Subcutaneous abdominal adipose tissue (tissue), 5 donors: ENCODE data around the gene SLC47A1.

Source experiments
- H3K27ac ChIP-seq: one replicate; pipeline ENCODE4 v1.7.0; 2013; ENCODE audit warnings: low read depth, mild to moderate bottlenecking, inconsistent platforms, low read length, moderate library complexity
- H3K27me3 ChIP-seq, 5 donors: one replicate each; pipeline ENCODE4 v1.7.0; 2013; ENCODE audit warnings: low read length in 5 of 5, inconsistent platforms in 1 of 5; ENCODE audit not compliant: control insufficient read depth in 5 of 5, insufficient read depth in 4 of 5
- H3K36me3 ChIP-seq, 5 donors: one replicate each; pipeline ENCODE4 v1.7.0; 2013; ENCODE audit warnings: low read length in 5 of 5; ENCODE audit not compliant: control insufficient read depth in 5 of 5, insufficient read depth in 5 of 5
- H3K4me1 ChIP-seq, 5 donors: one replicate each; pipeline ENCODE4 v1.7.0; 2013; ENCODE audit warnings: low read length in 5 of 5, mild to moderate bottlenecking in 3 of 5, moderate library complexity in 1 of 5; ENCODE audit not compliant: control insufficient read depth in 5 of 5, insufficient read depth in 5 of 5
- H3K4me3 ChIP-seq, 5 donors: one replicate each; pipeline ENCODE4 v1.7.0; 2013; ENCODE audit warnings: low read length in 5 of 5, low read depth in 1 of 5
- H3K9ac ChIP-seq, 5 donors: one replicate each; pipeline ENCODE4 v1.7.0; 2013; ENCODE audit warnings: low read length in 5 of 5, mild to moderate bottlenecking in 4 of 5, moderate library complexity in 3 of 5
- H3K9me3 ChIP-seq, 5 donors: one replicate each; pipeline ENCODE4 v1.7.0; 2013; ENCODE audit warnings: low read length in 5 of 5; ENCODE audit not compliant: control insufficient read depth in 5 of 5
- donor health status: healthy.
- donor health status: healthy.
- donor health status: healthy.
- donor health status: healthy.
- donor health status: healthy.

SLC47A1 gene, protein sequence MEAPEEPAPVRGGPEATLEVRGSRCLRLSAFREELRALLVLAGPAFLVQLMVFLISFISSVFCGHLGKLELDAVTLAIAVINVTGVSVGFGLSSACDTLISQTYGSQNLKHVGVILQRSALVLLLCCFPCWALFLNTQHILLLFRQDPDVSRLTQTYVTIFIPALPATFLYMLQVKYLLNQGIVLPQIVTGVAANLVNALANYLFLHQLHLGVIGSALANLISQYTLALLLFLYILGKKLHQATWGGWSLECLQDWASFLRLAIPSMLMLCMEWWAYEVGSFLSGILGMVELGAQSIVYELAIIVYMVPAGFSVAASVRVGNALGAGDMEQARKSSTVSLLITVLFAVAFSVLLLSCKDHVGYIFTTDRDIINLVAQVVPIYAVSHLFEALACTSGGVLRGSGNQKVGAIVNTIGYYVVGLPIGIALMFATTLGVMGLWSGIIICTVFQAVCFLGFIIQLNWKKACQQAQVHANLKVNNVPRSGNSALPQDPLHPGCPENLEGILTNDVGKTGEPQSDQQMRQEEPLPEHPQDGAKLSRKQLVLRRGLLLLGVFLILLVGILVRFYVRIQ

DNA sequence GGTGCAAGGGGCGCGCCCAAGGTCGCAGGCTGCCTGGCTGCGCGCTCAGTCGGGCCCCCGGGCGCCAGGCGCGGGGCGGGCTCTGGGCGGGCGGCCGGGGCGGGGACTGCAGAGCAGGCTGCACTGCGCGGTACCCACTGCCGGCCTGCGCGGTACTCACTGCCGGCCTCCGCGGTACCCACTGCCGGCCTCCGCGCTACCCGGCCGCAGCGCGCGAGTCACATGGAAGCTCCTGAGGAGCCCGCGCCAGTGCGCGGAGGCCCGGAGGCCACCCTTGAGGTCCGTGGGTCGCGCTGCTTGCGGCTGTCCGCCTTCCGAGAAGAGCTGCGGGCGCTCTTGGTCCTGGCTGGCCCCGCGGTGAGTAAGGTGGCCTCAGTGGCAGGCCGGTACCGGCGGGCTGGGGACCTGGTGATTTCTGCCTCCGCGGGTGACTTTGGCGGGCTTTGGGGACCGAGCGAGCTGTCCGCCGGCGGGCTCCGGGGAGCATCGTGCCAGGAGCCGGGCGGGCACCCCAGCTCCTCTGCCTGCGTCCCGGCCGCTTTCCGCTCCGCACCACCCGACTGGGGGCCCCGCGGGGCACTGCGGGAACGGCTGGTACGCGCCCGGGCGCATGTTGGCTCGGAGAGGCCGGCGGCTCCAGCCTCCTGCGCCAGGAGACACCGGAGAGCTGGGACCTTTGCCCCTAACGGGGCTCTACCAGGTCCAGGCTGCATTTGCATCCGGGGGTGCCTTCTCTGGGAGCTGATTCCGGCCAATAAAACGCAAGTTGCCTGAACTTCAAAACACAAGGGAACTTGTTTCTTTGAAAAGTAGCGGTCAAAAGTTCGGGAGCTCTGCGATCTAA, at the start of gene SLC47A1:
Gene SLC47A1, plus strand, starts transcription at position 137 of the 844 bp plus-strand sequence. Its CDS starts 86 bp downstream, at position 223.
- H3K4me3 ChIP-seq = peak within 1 kb of the TSS; percentile 45 to 75 (median 64)
- H3K4me1 ChIP-seq = peaks cover 0 to 21% (median 19%) of the 10 kb centered on the region in 5 donors
- peaks cover 0 to 4% (median 2%) of the 10 kb centered on the region in 5 donors for H3K27me3 ChIP-seq
- no peak within 1 kb of the TSS for H3K27ac ChIP-seq
- no peaks in the 10 kb centered on the region for H3K36me3 ChIP-seq
- H3K9ac ChIP-seq = peak within 1 kb of the TSS in 4 of 5 donors; percentile 20 to 29 (median 24)
- no peaks in the 10 kb centered on the region for H3K9me3 ChIP-seq

DNA sequence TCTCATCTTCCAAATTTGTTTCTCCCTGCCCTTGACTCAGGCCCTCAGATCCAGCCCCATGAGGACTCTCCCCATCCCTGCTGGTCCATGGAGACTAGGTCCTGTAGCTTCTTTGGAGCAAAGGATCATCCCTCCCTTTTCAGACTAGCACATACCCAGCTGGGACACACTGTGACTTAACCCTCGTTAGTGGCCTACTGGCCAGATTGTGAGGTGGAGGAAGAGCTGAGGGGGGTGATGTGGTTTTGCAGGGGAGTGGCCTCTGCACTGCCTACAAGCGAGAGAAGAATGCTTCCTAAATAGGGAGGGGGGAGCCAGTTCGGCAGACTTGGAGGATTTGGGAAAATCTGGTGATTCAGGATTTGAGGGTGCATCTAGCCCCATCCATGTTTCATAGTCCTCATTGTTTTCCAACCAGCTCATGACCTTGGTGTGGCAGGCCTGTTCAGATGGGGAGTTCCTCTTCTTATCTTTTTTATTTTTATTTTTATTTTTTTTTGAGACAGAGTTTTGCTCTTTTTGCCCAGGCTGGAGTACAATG, 47.8 kb upstream of the SLC47A1 start:
- H3K4me1 ChIP-seq = peaks cover 6 to 37% (median 18%) of the 10 kb centered on the region in 5 donors
- H3K27me3 ChIP-seq = no peaks in the 10 kb centered on the region
- H3K27ac ChIP-seq = no peak overlapping the region
- H3K9ac ChIP-seq = no peak overlapping the region
- H3K9me3 ChIP-seq = no peaks in the 10 kb centered on the region
- H3K36me3 ChIP-seq = no peaks in the 10 kb centered on the region
- no peak overlapping the region for H3K4me3 ChIP-seq

DNA sequence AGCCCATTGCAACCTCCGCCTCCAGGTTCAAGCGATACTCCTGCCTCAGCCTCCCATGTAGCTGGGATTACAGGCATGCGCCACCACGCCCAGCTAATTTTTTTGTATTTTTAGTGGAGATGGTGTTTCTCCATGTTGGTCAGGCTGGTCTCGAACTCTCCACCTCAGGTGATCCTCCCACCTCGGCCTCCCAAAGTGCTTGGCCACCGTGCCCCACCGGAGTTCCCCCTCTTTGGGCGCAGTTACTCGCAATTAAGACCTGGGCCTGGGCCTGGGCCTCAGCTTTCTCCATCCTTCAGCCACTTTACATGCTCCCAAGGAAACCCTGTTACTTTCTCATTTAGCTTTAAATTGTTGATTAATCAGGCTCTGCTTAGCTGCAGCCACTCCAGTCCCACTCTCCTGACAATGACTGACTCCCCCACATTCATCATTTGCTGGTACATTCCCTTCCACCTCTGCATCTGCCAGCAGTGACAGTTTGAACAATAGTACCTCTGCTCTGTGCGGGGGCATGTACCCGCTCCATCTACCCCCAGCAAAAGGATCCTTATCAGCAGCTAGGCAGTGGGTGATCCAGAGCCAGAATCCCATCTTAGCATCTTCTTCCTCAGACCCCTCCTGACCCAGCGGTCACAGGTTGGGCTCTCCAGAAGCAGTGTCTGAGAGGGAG, 47.2 kb upstream of the SLC47A1 start:
- H3K9ac ChIP-seq = peak overlapping the region in 2 of 5 donors; percentile 20 to 35
- H3K27ac ChIP-seq = no peak overlapping the region
- H3K4me3 ChIP-seq = no peak overlapping the region
- H3K36me3 ChIP-seq = no peaks in the 10 kb centered on the region
- H3K9me3 ChIP-seq = no peaks in the 10 kb centered on the region
- no peaks in the 10 kb centered on the region for H3K27me3 ChIP-seq
- H3K4me1 ChIP-seq = peaks cover 6 to 37% (median 18%) of the 10 kb centered on the region in 5 donors

DNA sequence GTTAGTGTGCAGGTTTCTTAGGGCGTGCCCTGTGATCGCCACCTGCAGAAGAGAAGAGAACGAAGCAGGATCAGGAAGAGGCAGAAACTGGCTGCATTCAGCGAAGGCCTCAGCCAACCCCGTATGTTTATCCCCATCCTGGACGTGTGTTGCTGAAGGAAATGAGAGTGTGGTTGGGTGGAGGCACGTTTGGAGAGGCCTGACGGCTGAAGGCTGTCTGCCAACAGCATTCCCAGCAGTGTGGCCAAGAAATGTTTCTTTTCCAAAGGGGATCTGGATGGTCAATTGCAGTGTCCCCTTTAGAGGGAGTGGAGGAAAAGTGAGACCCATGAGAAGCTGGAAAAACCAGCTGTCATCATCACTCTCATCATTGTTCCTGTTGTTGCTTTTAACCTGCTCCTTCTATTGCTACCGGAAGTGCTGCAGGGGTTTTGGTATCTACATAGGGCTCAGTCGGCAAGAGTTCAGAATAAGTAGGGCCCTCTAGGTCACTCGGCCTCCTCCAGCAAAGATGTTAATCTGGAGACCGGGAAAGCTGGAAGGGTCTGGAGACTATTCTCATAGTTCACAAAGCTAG, 46.5 kb upstream of the SLC47A1 start:
- Histone ChIP-seq H3K9me3 (no peaks in the 10 kb centered on the region), H3K27me3 (no peaks in the 10 kb centered on the region), H3K27ac (no peak overlapping the region), H3K9ac (peak overlapping the region in 2 of 5 donors; percentile 20 to 35), H3K4me1 (peaks cover 6 to 37% (median 18%) of the 10 kb centered on the region in 5 donors), H3K4me3 (no peak overlapping the region), H3K36me3 (no peaks in the 10 kb centered on the region)

GRCh38 chr17:19492141-19492540, 41.5 kb upstream of the SLC47A1 start:
- Histone ChIP-seq H3K9ac (no peak overlapping the region), H3K27me3 (no peaks in the 10 kb centered on the region), H3K9me3 (no peaks in the 10 kb centered on the region), H3K4me1 (peaks cover 0 to 8% (median 4%) of the 10 kb centered on the region in 5 donors), H3K27ac (no peak overlapping the region), H3K36me3 (no peaks in the 10 kb centered on the region), H3K4me3 (no peak overlapping the region)

- no peaks in the 10 kb centered on the region for H3K9me3 ChIP-seq
Observed at GRCh38 chr17:19494961-19495806, 38.5 kb upstream of the SLC47A1 start.

GRCh38 chr17:19495828-19496528, 37.7 kb upstream of the SLC47A1 start:
- no peak overlapping the region for H3K4me3 ChIP-seq
- no peak overlapping the region for H3K9ac ChIP-seq
- H3K27ac ChIP-seq = no peak overlapping the region
- no peaks in the 10 kb centered on the region for H3K27me3 ChIP-seq
- no peaks in the 10 kb centered on the region for H3K9me3 ChIP-seq
- H3K36me3 ChIP-seq = no peaks in the 10 kb centered on the region
- H3K4me1 ChIP-seq = no peaks in the 10 kb centered on the region

More at GRCh38 chr17:19494961-19495806, 38.5 kb upstream of the SLC47A1 start:
- Histone ChIP-seq H3K27ac (no peak overlapping the region), H3K9ac (no peak overlapping the region), H3K4me1 (no peaks in the 10 kb centered on the region), H3K27me3 (no peaks in the 10 kb centered on the region), H3K4me3 (no peak overlapping the region), H3K36me3 (no peaks in the 10 kb centered on the region)

GRCh38 chr17:19497624-19498023, 36.0 kb upstream of the SLC47A1 start:
- H3K27me3 ChIP-seq = no peaks in the 10 kb centered on the region
- no peak overlapping the region for H3K4me3 ChIP-seq
- H3K9ac ChIP-seq = no peak overlapping the region
- no peak overlapping the region for H3K27ac ChIP-seq
- no peaks in the 10 kb centered on the region for H3K36me3 ChIP-seq
- no peaks in the 10 kb centered on the region for H3K4me1 ChIP-seq
- H3K9me3 ChIP-seq = no peaks in the 10 kb centered on the region
